MM.1S (cell line): Measurements from ENCODE around the gene COQ3.
A peak's percentile ranks its signal among the peaks of the same experiment; 100 is the strongest.

ENCODE experiments used
- DNase-seq: peaks from one replicate; pipeline ENCODE4 v3.0.0-alpha.2; 2015
- H2AFZ ChIP-seq: fragments of 300-600 bp; sonication (generic); 2 replicates; pipeline ENCODE4 v1.6.0; 2016; ENCODE audit warnings: antibody characterized with exemption, low read length
- H3F3A ChIP-seq: fragments of 300-600 bp; sonication (generic); 2 replicates; pipeline ENCODE4 v1.6.1; 2016; ENCODE audit warnings: mild to moderate bottlenecking, antibody characterized with exemption, low read length, moderate library complexity, mixed read lengths; ENCODE audit not compliant: insufficient read depth
- H3K27ac ChIP-seq: fragments of 300-600 bp; sonication (generic); 2 replicates; pipeline ENCODE4 v1.5.1; 2016; ENCODE audit warnings: mild to moderate bottlenecking, low read length
- H3K27me3 ChIP-seq: fragments of 300-600 bp; sonication (generic); replicated peaks from 2 replicates; pipeline ENCODE4 v1.6.0; 2016; ENCODE audit warnings: low read length; ENCODE audit not compliant: insufficient read depth
- H3K36me3 ChIP-seq: fragments of 300-600 bp; sonication (generic); replicated peaks from 2 replicates; pipeline ENCODE4 v1.6.1; 2016; ENCODE audit warnings: mild to moderate bottlenecking, low read length, mixed read lengths; ENCODE audit not compliant: insufficient read depth
- H3K4me1 ChIP-seq: fragments of 300-600 bp; sonication (generic); 2 replicates; pipeline ENCODE4 v1.6.1; 2016; ENCODE audit warnings: low read length, mixed read lengths
- H3K4me2 ChIP-seq: fragments of 300-600 bp; sonication (generic); 2 replicates; pipeline ENCODE4 v1.6.0; 2016; ENCODE audit warnings: low read depth, low read length
- H3K4me3 ChIP-seq: fragments of 300-600 bp; sonication (generic); 2 replicates; pipeline ENCODE4 v1.5.1; 2016; ENCODE audit warnings: low read length, mixed read lengths
- H3K79me2 ChIP-seq: fragments of 300-600 bp; sonication (generic); 2 replicates; pipeline ENCODE4 v1.6.1; 2016; ENCODE audit warnings: mixed run types, low read length, mixed read lengths
- H3K9ac ChIP-seq: fragments of 300-600 bp; sonication (generic); 2 replicates; pipeline ENCODE4 v1.6.1; 2016; ENCODE audit warnings: low read length, mixed read lengths
- H3K9me2 ChIP-seq: fragments of 300-600 bp; sonication (generic); replicated peaks from 2 replicates; pipeline ENCODE4 v1.6.1; 2016; ENCODE audit warnings: mild to moderate bottlenecking, low read length, mixed read lengths; ENCODE audit not compliant: insufficient read depth
- H3K9me3 ChIP-seq: fragments of 300-600 bp; sonication (generic); replicated peaks from 2 replicates; pipeline ENCODE4 v1.6.1; 2016; ENCODE audit warnings: mild to moderate bottlenecking, low read length, mixed read lengths; ENCODE audit not compliant: insufficient read depth
- H4K20me1 ChIP-seq: fragments of 300-600 bp; sonication (generic); 2 replicates; pipeline ENCODE4 v1.6.1; 2016; ENCODE audit warnings: mild to moderate bottlenecking, low read length, moderate library complexity, mixed read lengths; ENCODE audit not compliant: insufficient read depth
- EZH2 ChIP-seq: fragments of 300-600 bp; sonication (generic); optimal IDR thresholded peaks from 2 replicates; pipeline ENCODE3; 2017; ENCODE audit warnings: low read depth, mild to moderate bottlenecking, antibody characterized with exemption, low read length, mixed read lengths
- EZH2phosphoT487 ChIP-seq: fragments of 300-600 bp; sonication (generic); IDR thresholded peaks from 2 replicates; pipeline ENCODE4 v1.6.1; 2018; ENCODE audit warnings: antibody characterized with exemption, low read length
- TF ChIP-seq, protein P1 (sequence below): fragments of 300-600 bp; sonication (generic); IDR thresholded peaks from 2 replicates; pipeline ENCODE4 v1.5.1; 2016; ENCODE audit warnings: antibody characterized with exemption, low read length, mixed read lengths

The COQ3 gene

DNA sequence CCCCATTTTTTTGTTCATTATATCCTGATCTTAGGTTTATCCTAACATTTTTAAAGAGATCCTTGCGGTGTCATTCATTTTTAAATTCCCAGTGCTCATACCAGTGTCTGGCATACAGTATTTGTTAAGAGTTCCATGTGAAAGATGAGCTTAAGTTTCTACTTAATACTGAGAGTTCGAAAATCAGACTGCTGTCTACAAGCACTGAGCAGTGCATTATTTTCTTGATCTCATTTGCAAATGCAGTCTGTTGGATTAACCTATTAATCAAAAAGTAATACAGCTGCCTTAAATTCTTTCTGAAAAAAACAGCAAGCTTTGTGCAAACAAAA lies 663 bp downstream of the COQ3 start:
- Histone ChIP-seq H3K9ac (peak overlapping the region; percentile 72; the same call in 1 of the 2 replicates), H3K27me3 (no peaks in the 10 kb centered on the region), H3K4me3 (peak overlapping the region; percentile 82), H3K9me2 (no peaks in the 10 kb centered on the region), H3K9me3 (no peaks in the 10 kb centered on the region), H3K36me3 (no peaks in the 10 kb centered on the region), H2AFZ (peak overlapping the region; percentile 79), H3K4me1 (no peaks in the 10 kb centered on the region), H3F3A (peaks cover 13% of the 10 kb centered on the region; the same call in 1 of the 2 replicates), H3K79me2 (no peaks in the 10 kb centered on the region), H4K20me1 (no peaks in the 10 kb centered on the region), H3K27ac (peak overlapping the region; percentile 68; the same call in 1 of the 2 replicates), H3K4me2 (peak overlapping the region; percentile 65)
- no peak for DNase-seq
- TF ChIP-seq EZH2 (no peak), EZH2phosphoT487 (no peak)
- TF ChIP-seq, protein P1, sequence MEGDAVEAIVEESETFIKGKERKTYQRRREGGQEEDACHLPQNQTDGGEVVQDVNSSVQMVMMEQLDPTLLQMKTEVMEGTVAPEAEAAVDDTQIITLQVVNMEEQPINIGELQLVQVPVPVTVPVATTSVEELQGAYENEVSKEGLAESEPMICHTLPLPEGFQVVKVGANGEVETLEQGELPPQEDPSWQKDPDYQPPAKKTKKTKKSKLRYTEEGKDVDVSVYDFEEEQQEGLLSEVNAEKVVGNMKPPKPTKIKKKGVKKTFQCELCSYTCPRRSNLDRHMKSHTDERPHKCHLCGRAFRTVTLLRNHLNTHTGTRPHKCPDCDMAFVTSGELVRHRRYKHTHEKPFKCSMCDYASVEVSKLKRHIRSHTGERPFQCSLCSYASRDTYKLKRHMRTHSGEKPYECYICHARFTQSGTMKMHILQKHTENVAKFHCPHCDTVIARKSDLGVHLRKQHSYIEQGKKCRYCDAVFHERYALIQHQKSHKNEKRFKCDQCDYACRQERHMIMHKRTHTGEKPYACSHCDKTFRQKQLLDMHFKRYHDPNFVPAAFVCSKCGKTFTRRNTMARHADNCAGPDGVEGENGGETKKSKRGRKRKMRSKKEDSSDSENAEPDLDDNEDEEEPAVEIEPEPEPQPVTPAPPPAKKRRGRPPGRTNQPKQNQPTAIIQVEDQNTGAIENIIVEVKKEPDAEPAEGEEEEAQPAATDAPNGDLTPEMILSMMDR = no peak

- H2AFZ ChIP-seq = no peak overlapping the region
- H3K4me1 ChIP-seq = no peaks in the 10 kb centered on the region
- no peak overlapping the region for H3K27ac ChIP-seq
- H3K9me3 ChIP-seq = no peaks in the 10 kb centered on the region
- H4K20me1 ChIP-seq = no peaks in the 10 kb centered on the region
- H3K9ac ChIP-seq = no peak overlapping the region
- H3K4me3 ChIP-seq = no peak overlapping the region
- TF ChIP-seq EZH2phosphoT487 = no peak
- TF ChIP-seq EZH2 = no peak
- TF ChIP-seq, protein P1 = no peak
- H3K4me2 ChIP-seq = no peak overlapping the region
- H3K79me2 ChIP-seq = no peaks in the 10 kb centered on the region
- H3K27me3 ChIP-seq = no peaks in the 10 kb centered on the region
- DNase-seq = no peak
- H3K36me3 ChIP-seq = no peaks in the 10 kb centered on the region
- peaks cover 13% of the 10 kb centered on the region; the same call in 1 of the 2 replicates for H3F3A ChIP-seq
- H3K9me2 ChIP-seq = no peaks in the 10 kb centered on the region
Measured at GRCh38 chr6:99390896-99391295, 3.1 kb downstream of the COQ3 start.

DNA sequence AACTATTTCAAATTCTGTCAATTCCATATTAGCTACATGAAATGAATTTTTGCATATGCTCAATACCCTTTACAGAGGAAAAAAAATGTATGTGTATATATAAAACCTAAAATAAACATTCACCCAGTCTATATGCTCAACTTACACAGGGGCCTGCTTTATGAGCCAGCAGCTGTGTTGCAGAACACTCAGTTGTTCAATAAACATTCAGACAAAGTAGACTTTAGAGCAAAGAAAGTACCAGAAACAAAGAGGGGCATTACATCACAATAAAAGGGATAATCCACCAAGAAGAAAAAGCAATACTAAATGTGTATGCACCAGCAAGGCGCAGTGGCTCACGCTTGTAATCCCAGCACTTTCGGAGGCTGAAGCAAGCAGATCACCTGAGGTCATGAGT lies 9.5 kb downstream of the COQ3 start:
- no peaks in the 10 kb centered on the region for H4K20me1 ChIP-seq
- H3K9me2 ChIP-seq = no peaks in the 10 kb centered on the region
- no peak overlapping the region for H3K27ac ChIP-seq
- no peaks in the 10 kb centered on the region for H3K9me3 ChIP-seq
- H3K4me2 ChIP-seq = no peak overlapping the region
- no peaks in the 10 kb centered on the region for H3K36me3 ChIP-seq
- no peak overlapping the region for H2AFZ ChIP-seq
- DNase-seq = no peak
- H3K27me3 ChIP-seq = no peaks in the 10 kb centered on the region
- TF ChIP-seq EZH2phosphoT487 (no peak), EZH2 (no peak)
- TF ChIP-seq, protein P1 = no peak
- no peaks in the 10 kb centered on the region for H3K4me1 ChIP-seq
- H3K9ac ChIP-seq = no peak overlapping the region
- H3K4me3 ChIP-seq = no peak overlapping the region
- no peaks in the 10 kb centered on the region for H3K79me2 ChIP-seq
- H3F3A ChIP-seq = no peaks in the 10 kb centered on the region
